Measurements from ENCODE around the gene SERTAD2.

Gene SERTAD2

DNA sequence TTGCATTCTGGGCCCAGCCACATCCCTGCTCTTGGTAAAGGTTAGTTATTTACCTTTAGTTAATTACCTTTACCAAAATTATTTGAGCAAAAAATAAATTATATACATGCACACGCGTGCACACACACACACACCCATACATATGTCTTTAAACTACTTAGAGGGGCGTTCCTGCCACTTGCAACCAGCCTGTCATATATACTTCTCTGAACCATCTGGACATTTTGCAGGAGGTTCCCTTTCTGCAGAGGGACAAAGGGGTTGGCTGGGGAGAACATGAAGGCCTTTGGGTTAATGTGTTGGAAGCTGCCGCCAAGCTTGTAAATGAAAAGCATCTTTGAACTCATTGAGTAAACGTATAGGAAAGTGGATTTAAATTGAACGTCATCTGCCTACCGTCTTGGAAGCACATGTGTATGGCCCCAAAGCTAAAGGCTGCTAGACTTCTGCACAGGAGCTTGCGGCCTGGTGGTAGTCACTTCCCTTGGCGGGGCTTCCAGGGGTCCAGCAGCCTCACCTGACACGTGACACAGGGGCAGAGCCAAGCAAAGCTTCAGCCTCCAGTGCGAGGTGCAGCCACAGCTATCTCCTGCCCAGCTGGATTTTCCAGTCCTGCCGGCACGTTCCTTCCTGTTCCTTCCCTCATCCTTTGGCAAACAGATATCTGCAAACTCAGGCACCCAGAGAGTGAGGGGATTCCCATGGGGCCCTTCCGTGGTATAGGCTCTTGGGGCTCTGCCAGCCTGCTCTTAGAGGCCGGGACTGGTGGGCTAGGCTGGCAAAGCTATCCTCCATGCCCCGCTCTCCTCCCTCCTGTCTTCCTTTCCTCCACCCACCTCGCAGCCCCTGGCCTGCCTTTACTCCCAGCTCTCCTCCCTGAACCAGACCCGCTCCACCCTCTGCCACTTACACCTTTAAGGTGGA is 46.1 kb downstream of the SERTAD2 start:
- DNase-seq, result no peak

- DNase-seq, result peak; percentile 67
These were observed 47.0 kb downstream of the SERTAD2 start for GRCh38 chr2:64606479-64607363.

DNA sequence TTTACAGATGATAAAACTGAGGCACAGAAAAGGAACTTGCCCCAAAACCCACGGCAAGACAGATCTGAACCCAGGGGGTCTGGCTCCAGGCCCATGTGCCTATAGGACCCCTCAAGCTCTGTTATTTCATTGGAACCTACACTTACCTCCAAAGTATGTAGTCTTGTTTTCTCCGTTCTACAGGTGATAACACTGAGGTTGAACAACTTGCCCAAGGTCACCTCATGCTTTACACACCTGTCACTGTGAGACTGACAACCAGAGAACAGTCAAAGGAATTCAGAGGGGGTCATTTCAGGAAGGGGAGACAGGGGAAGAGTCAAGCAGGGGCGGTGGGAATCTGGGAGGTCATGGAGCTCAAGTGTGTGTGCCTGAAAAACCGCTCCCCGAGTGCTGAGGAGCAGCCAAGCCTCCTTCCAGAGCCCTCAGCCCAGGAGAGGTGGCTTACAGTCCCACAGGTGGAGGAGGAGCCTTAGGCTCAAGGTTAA is 47.7 kb downstream of the SERTAD2 start:
- no peak for DNase-seq

GRCh38 chr2:64605026-64605471 is 48.7 kb downstream of the SERTAD2 start:
- no peak for DNase-seq

- no peak for DNase-seq
These were observed 49.6 kb downstream of the SERTAD2 start for GRCh38 chr2:64604155-64604554.

DNA sequence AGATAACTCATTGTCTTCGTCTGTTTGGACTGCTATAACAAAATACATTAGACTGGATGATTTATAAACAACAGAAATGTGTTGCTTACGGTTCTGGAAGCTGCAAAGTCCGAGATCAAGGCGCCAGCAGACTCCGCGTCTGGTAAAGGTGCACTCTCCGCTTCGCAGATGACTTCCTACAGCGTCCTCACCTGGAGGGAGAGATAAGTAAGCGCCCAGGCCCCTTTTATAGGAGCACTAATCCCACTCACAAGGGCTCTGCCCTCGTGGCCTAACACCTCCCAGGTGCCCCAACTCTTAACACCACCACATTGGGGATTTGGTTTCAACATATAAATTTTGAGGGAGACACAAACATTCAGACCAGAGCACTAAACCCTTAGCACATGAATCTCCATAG is 51.3 kb downstream of the SERTAD2 start:
- no peak for DNase-seq

DNA sequence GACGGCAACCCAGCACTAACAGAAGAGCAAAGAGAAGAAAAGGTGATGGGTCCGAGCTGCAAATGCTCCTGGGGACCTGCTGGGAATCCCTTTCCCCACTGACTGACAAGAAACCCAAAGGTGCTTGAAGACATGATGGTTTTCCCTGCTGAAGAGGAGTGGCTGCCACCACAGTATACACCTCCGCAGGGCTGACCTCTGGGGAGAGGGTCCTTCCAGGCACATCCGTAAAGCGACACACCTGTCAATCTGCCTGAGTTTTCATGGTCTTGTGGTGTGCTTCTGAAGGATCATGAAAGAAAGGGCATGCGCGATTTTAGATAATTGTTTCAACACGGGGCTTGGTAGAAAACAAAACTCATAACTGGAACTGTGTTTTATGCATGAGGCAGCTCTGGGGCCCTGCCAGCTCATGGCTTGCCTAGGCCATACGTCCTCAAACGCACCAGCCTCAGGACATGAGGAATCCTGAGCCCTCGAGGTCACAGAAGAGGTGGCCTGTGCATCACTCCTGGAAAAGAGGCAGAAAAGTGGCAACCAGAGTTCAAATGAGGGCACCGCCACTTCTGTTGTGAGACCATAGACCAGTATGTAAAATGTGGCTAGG is 51.8 kb downstream of the SERTAD2 start:
- DNase-seq, result no peak

DNA sequence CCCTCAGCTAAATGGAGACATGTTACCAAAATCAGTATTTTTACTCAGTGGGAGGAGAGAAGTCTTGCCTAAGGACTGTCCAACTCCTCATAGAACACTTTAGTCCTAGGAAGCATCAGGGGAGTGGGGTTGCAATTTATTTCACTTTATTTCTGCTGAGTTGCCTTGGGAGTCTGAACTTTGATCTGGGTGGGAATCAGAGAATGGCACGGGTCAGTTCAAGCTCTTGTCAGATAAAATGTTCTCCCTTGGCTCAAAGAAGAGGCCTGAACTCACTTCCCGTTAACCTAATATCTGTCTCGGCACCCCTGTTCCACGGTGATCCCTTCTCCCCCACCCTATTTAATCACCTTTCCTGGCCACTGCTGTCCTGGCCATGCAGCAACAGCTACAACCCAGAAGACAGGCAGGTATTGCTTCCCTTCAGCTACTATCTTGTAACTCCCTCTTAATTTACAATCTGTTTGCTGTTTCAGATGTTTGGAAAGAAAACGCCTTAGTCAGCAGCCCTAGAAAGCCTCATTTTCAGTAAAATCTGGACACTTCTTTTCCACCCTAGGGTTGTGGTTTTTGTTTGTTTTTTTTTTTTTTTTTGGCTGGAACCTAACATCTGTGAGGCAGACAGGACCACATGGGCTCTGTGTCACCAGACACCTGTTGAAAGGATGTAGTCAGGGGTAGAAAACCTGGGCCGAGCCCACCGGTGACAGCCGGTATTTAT is 52.5 kb downstream of the SERTAD2 start:
- DNase-seq, result no peak

DNA sequence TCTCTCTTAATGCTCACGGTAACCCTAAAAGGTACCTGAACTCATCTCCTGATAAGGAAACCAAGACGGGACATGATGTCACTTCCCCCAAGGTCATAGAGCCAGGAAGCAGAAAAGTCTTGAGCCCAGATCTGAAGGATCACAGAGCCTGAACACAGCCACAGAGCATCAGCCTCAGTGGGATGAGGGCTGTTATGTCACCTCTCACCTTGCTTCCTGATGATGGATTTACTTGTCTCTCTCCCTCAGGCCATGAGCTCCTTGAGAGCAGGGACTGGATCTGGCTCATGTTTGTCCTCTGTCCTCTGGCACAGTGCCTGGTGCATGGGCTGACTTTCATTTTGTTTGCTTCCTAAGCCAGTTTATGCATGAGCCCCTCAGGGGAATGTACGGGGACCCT is 54.2 kb downstream of the SERTAD2 start:
- no peak for DNase-seq

DNA sequence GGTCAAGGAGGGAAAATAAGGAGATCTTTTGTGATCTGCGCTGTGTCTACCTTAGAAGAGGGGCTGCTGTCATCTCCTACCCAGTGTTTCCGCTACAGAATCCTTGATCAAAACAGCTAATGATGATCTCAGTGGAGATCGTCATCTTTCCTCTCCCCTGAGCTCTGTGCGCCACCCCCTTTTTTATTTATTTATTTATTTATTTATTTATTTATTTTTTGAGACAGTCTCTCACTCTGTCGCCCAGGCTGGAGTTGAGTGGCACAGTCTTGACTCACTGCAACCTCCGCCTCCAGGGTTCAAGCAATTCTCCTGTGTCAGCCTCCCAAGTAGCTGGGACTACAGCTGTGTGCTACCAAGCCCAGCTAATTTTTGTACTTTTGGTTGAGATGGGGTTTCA is 55.5 kb downstream of the SERTAD2 start:
- no peak for DNase-seq

- no peak for DNase-seq
These were observed 58.1 kb downstream of the SERTAD2 start for GRCh38 chr2:64595397-64596176.

DNA sequence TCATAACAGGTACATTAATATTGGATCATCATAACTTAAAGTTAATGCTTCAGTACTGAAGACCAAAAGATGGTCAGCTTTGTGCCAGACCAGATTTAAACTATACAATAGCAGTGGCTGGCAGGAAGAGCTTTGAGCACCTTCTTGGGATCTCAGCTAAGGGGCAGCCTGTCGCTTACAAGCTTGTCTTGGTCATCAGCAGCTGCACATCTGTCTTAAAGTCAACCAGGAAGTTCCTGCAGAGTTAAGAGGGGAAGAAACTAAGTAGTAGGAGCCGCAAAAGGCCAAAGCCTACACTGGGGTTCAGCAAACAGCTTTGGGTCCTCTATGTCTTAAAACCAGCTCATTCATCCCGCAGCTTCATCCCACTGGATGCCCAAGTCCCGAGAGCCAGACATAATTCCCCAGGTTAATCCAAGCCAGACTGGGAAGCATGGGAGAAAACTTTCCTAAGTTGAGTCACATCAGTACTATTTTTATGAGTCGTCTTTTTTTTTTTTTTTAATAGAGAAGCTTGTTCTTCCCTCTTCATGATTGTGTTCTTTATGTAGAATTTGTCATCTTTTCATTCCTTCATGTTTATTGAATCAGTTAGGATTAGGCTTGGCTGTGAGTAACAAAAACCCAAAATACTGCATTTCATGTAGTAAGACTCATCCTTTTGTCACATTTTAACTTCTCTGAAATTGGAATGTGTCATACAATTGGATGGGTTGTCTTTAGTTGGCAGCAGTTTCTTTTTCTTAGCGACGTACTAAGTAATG is 59.3 kb downstream of the SERTAD2 start:
- DNase-seq, result no peak

GRCh38 chr2:64593035-64593655 is 60.6 kb downstream of the SERTAD2 start:
- no peak for DNase-seq

DNA sequence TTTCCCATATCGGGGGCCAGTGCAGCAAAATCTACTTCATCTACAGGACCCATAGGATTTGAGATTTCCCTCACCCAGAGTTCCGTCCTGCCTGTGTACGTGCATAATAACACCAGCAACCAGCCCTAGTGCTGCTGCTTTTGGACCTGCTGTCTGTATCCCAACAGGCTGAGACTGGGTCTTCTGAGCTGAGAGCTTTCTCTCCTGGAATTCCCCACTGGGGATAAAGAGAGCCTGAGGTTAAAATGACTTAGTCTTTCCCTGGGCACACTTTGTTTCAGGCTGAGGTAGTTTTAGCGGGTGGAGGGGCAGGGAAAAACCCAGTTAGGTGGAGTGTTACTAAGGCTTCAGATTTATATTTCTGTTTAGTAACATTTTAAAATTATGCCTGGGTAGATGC is 62.5 kb downstream of the SERTAD2 start:
- DNase-seq, result no peak

DNA sequence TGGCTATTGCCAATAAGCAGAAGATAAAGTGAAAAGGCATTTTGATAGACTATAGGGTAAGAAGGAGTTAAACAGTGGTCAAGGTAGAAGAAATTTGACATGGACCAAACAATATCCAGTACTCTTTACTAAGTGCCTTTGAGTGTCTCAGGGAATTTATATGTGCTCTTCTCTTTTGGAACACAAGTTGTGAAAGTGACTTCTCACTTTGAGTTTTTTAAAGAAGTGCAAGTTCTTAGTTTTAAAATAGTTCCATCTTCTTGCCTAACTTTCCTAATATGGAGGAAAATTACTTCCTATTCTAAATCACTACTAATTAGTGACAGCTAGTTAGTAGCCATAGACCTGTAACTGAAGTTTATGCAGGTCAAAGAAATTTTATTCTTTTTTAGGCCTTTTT is 66.2 kb downstream of the SERTAD2 start:
- no peak for DNase-seq

DNA sequence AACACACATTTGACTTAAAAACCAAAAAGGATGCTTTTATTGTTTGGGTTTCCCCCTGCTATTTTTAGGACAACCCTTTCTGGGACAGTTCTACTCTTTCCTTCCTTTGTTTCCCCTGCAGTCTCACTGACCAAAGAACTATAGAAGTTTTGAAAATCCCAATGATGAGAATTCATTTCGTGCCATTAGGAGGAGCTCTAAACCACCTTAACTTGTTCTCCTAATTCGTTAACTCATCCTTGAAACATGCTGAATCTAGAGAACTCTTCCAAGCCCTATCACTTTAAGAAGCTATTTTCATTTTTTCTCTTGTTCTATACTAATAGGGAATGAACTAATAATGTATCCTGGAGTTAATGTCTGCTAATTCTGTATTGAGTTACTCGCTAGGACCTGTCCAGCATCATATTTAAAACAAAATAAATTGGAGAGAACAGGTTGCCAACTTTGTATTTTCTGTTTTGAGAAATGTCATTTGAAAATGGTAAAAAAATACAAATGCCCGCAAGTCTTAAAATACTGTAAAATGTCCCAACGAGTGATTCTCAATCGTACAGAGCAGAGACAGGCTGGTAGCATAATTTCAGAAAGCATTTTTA is 66.7 kb downstream of the SERTAD2 start:
- DNase-seq, result no peak

- DNase-seq, result no peak
These were observed 67.7 kb downstream of the SERTAD2 start for GRCh38 chr2:64586054-64586453.

GRCh38 chr2:64582774-64583340 is 70.9 kb downstream of the SERTAD2 start:
- DNase-seq, result no peak

- no peak for DNase-seq
These were observed 71.8 kb downstream of the SERTAD2 start for GRCh38 chr2:64581777-64582539.
